GM23338 (cell line): Measurements from ENCODE around the gene CPD. TPM values are rescaled to one million over a fixed set of nuclear protein-coding genes. Genes with fewer than 3 reads are reported as not detected.

Source experiments
- ATAC-seq: fragments of 200-7000 bp; cut with Tn5 transposase; 3 replicates; pipeline ENCODE4 v1.9.1; 2020
- DNase-seq: peaks from one replicate; pipeline ENCODE4 v3.0.0-alpha.2; 2015; ENCODE audit warnings: low spot score
- H2AFZ ChIP-seq: fragments of 200-600 bp; sonication (generic); 2 replicates; pipeline ENCODE4 v1.8.0; 2016; ENCODE audit warnings: antibody characterized with exemption, mild to moderate bottlenecking, moderate library complexity
- H3F3A ChIP-seq: fragments of 200-600 bp; sonication (generic); replicated peaks from 2 replicates; pipeline ENCODE4 v1.8.0; 2017; ENCODE audit warnings: antibody characterized with exemption, mixed run types, low read depth
- H3K27ac ChIP-seq: fragments of 200-600 bp; sonication (generic); 2 replicates; pipeline ENCODE4 v1.6.1; 2016; ENCODE audit warnings: low read depth
- H3K27me3 ChIP-seq: fragments of 200-600 bp; sonication (generic); 2 replicates; pipeline ENCODE4 v1.8.0; 2016; ENCODE audit warnings: mild to moderate bottlenecking, mixed run types, moderate library complexity; ENCODE audit not compliant: insufficient read depth
- H3K36me3 ChIP-seq: fragments of 200-600 bp; sonication (generic); 2 replicates; pipeline ENCODE4 v1.8.0; 2016; ENCODE audit warnings: mild to moderate bottlenecking; ENCODE audit not compliant: insufficient read depth
- H3K4me1 ChIP-seq: fragments of 200-600 bp; sonication (generic); 2 replicates; pipeline ENCODE4 v1.8.0; 2016; ENCODE audit warnings: mild to moderate bottlenecking, moderate library complexity; ENCODE audit not compliant: insufficient read depth
- H3K4me2 ChIP-seq: fragments of 200-600 bp; sonication (generic); 2 replicates; pipeline ENCODE4 v1.7.1; 2017; ENCODE audit warnings: mixed run types
- H3K4me3 ChIP-seq: fragments of 200-600 bp; sonication (generic); 2 replicates; pipeline ENCODE4 v1.6.1; 2016; ENCODE audit warnings: mixed run types
- H3K79me2 ChIP-seq: fragments of 200-600 bp; sonication (generic); replicated peaks from 2 replicates; pipeline ENCODE4 v1.8.0; 2017; ENCODE audit warnings: mild to moderate bottlenecking; ENCODE audit not compliant: insufficient read depth
- H3K9me2 ChIP-seq: fragments of 200-600 bp; sonication (generic); 2 replicates; pipeline ENCODE4 v1.8.0; 2017; ENCODE audit not compliant: insufficient read depth
- H4K20me1 ChIP-seq: fragments of 200-600 bp; sonication (generic); replicated peaks from 2 replicates; pipeline ENCODE4 v1.8.0; 2017; ENCODE audit warnings: mild to moderate bottlenecking; ENCODE audit not compliant: insufficient read depth
- H3K27ac Mint-ChIP-seq: 2 replicates; pipeline ENCODE4 v1.8.0; 2020; ENCODE audit warnings: inconsistent platforms, mild to moderate bottlenecking, moderate library complexity, mixed read lengths
- H3K27me3 Mint-ChIP-seq: 3 replicates; pipeline ENCODE4 v1.8.0; 2022; ENCODE audit warnings: low read depth, mild to moderate bottlenecking, moderate library complexity, mixed read lengths, inconsistent platforms; ENCODE audit not compliant: insufficient read depth, poor library complexity
- H3K36me3 Mint-ChIP-seq: 3 replicates; pipeline ENCODE4 v1.8.0; 2021; ENCODE audit warnings: low read depth, mild to moderate bottlenecking, inconsistent platforms, moderate library complexity, mixed read lengths
- H3K4me1 Mint-ChIP-seq: 3 replicates; pipeline ENCODE4 v1.8.0; 2020; ENCODE audit warnings: mild to moderate bottlenecking, inconsistent platforms, mixed read lengths
- H3K4me3 Mint-ChIP-seq: 3 replicates; pipeline ENCODE4 v1.8.0; 2021; ENCODE audit warnings: moderate library complexity, mild to moderate bottlenecking, inconsistent platforms, mixed read lengths
- H3K9me3 Mint-ChIP-seq: 3 replicates; pipeline ENCODE4 v1.8.0; 2020; ENCODE audit warnings: moderate library complexity, mild to moderate bottlenecking, inconsistent platforms, mixed read lengths
- CREB1 ChIP-seq: fragments of 250-450 bp; sonication (Bioruptor Pico); IDR thresholded peaks from 2 replicates; pipeline ENCODE4 v1.5.0; 2020; ENCODE audit warnings: low read depth, mild to moderate bottlenecking, moderate library complexity
- EZH2 ChIP-seq: fragments of 200-600 bp; sonication (generic); IDR thresholded peaks from one replicate; pipeline ENCODE4 v1.8.0; 2017; ENCODE audit warnings: antibody characterized with exemption, mild to moderate bottlenecking, low read depth; ENCODE audit not compliant: unreplicated experiment
- EZH2phosphoT487 ChIP-seq: fragments of 200-600 bp; sonication (generic); IDR thresholded peaks from one replicate; pipeline ENCODE4 v1.8.1; 2018; ENCODE audit warnings: antibody characterized with exemption; ENCODE audit not compliant: unreplicated experiment
- JUNB ChIP-seq: IDR thresholded peaks from one replicate; pipeline ENCODE4 v1.6.1; 2016; ENCODE audit warnings: antibody characterized with exemption; ENCODE audit not compliant: unreplicated experiment
- NANOG ChIP-seq: IDR thresholded peaks from 2 replicates; pipeline ENCODE4 v1.6.1; 2016; ENCODE audit warnings: antibody characterized with exemption, borderline replicate concordance
- POLR2AphosphoS5 ChIP-seq: IDR thresholded peaks from 2 replicates; pipeline ENCODE4 v1.6.1; 2016; ENCODE audit warnings: antibody characterized with exemption, low read depth
- STAT1 ChIP-seq: IDR thresholded peaks from one replicate; pipeline ENCODE4 v1.6.1; 2016; ENCODE audit warnings: antibody characterized with exemption; ENCODE audit not compliant: unreplicated experiment
- ZNF114 ChIP-seq: fragments of 250-450 bp; sonication (Bioruptor Pico); IDR thresholded peaks from 2 replicates; pipeline ENCODE4 v1.5.0; 2020; ENCODE audit warnings: mild to moderate bottlenecking, moderate library complexity
- ZNF331 ChIP-seq: fragments of 250-450 bp; sonication (Bioruptor Pico); IDR thresholded peaks from 2 replicates; pipeline ENCODE4 v1.5.0; 2020; ENCODE audit warnings: low read depth, mild to moderate bottlenecking, moderate library complexity
- polyA plus RNA-seq: library from polyadenylated mRNA; unstranded; fragments of >200 nt; fragmentation: Nextera tagmentation; extraction: Ambion mirVana; gene quantifications from 2 replicates; pipeline ENCODE4 v1.2.1, GENCODE V29; 2016
- total RNA-seq: library from RNA; depleted of rRNA; stranded (reverse); fragments of >200 nt; shearing (Covaris generic); gene quantifications from 2 replicates; pipeline ENCODE4 v1.2.3, GENCODE V29; 2014
- TF ChIP-seq, protein P1 (sequence below), 2 experiments: fragments of 200-600 bp in 1 of 2; sonication (generic) in 1 of 2; conservative IDR thresholded peaks; 2 replicates each; pipeline versions ENCODE4 v1.5.1 to v1.6.1; 2016 to 2017; ENCODE audit warnings: antibody characterized with exemption in 2 of 2, low read depth in 2 of 2, mild to moderate bottlenecking in 2 of 2, moderate library complexity in 1 of 2
- TF ChIP-seq, protein P2 (sequence below): IDR thresholded peaks from one replicate; pipeline ENCODE4 v1.6.1; 2018; ENCODE audit warnings: antibody characterized with exemption; ENCODE audit not compliant: unreplicated experiment
- TF ChIP-seq, protein P3 (sequence below): fragments of 250-450 bp; sonication (Bioruptor Pico); IDR thresholded peaks from 2 replicates; pipeline ENCODE4 v1.5.0; 2020; ENCODE audit warnings: mild to moderate bottlenecking, moderate library complexity
- TF ChIP-seq, protein P4 (sequence below): IDR thresholded peaks from 2 replicates; pipeline ENCODE4 v1.6.1; 2016; ENCODE audit warnings: antibody characterized with exemption

Gene CPD
- total and polyA plus RNA-seq, 2 experiments from 2014 or later = 6.2 to 57.8 TPM

DNA sequence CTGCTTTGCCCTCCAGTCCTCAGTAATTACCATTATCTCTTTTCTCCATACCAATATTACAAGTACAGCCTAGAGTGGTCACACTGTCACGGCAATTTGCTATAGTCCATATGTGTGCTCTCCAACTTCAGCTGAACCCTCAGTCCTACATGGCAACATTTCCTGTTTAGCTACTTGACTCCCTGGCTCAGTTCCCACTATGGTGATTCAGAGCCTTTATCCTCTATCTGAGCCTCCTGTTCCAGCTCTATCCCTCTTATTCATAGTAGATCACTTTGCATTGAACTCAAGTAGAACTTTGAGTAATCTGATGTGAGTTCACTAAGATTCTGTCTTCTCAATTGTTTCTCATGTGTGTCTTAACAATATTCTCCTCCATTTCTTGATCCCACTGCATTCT is 54.8 kb downstream of the CPD start:
- DNase-seq (no peak), ATAC-seq (no peak)
- TF ChIP-seq ZNF331 (no peak), NANOG (no peak), ZNF114 (CRISPR knock-in tag) (no peak), JUNB (no peak), POLR2AphosphoS5 (no peak), EZH2 (no peak), CREB1 (no peak), EZH2phosphoT487 (no peak), STAT1 (no peak)
- TF ChIP-seq, protein P1, sequence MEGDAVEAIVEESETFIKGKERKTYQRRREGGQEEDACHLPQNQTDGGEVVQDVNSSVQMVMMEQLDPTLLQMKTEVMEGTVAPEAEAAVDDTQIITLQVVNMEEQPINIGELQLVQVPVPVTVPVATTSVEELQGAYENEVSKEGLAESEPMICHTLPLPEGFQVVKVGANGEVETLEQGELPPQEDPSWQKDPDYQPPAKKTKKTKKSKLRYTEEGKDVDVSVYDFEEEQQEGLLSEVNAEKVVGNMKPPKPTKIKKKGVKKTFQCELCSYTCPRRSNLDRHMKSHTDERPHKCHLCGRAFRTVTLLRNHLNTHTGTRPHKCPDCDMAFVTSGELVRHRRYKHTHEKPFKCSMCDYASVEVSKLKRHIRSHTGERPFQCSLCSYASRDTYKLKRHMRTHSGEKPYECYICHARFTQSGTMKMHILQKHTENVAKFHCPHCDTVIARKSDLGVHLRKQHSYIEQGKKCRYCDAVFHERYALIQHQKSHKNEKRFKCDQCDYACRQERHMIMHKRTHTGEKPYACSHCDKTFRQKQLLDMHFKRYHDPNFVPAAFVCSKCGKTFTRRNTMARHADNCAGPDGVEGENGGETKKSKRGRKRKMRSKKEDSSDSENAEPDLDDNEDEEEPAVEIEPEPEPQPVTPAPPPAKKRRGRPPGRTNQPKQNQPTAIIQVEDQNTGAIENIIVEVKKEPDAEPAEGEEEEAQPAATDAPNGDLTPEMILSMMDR (conservative IDR thresholded peaks at IDR 0.05; ENCODE audit: low read depth in 2 of 2) = no peak
- TF ChIP-seq, protein P2, sequence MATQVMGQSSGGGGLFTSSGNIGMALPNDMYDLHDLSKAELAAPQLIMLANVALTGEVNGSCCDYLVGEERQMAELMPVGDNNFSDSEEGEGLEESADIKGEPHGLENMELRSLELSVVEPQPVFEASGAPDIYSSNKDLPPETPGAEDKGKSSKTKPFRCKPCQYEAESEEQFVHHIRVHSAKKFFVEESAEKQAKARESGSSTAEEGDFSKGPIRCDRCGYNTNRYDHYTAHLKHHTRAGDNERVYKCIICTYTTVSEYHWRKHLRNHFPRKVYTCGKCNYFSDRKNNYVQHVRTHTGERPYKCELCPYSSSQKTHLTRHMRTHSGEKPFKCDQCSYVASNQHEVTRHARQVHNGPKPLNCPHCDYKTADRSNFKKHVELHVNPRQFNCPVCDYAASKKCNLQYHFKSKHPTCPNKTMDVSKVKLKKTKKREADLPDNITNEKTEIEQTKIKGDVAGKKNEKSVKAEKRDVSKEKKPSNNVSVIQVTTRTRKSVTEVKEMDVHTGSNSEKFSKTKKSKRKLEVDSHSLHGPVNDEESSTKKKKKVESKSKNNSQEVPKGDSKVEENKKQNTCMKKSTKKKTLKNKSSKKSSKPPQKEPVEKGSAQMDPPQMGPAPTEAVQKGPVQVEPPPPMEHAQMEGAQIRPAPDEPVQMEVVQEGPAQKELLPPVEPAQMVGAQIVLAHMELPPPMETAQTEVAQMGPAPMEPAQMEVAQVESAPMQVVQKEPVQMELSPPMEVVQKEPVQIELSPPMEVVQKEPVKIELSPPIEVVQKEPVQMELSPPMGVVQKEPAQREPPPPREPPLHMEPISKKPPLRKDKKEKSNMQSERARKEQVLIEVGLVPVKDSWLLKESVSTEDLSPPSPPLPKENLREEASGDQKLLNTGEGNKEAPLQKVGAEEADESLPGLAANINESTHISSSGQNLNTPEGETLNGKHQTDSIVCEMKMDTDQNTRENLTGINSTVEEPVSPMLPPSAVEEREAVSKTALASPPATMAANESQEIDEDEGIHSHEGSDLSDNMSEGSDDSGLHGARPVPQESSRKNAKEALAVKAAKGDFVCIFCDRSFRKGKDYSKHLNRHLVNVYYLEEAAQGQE = no peak
- TF ChIP-seq, protein P3, sequence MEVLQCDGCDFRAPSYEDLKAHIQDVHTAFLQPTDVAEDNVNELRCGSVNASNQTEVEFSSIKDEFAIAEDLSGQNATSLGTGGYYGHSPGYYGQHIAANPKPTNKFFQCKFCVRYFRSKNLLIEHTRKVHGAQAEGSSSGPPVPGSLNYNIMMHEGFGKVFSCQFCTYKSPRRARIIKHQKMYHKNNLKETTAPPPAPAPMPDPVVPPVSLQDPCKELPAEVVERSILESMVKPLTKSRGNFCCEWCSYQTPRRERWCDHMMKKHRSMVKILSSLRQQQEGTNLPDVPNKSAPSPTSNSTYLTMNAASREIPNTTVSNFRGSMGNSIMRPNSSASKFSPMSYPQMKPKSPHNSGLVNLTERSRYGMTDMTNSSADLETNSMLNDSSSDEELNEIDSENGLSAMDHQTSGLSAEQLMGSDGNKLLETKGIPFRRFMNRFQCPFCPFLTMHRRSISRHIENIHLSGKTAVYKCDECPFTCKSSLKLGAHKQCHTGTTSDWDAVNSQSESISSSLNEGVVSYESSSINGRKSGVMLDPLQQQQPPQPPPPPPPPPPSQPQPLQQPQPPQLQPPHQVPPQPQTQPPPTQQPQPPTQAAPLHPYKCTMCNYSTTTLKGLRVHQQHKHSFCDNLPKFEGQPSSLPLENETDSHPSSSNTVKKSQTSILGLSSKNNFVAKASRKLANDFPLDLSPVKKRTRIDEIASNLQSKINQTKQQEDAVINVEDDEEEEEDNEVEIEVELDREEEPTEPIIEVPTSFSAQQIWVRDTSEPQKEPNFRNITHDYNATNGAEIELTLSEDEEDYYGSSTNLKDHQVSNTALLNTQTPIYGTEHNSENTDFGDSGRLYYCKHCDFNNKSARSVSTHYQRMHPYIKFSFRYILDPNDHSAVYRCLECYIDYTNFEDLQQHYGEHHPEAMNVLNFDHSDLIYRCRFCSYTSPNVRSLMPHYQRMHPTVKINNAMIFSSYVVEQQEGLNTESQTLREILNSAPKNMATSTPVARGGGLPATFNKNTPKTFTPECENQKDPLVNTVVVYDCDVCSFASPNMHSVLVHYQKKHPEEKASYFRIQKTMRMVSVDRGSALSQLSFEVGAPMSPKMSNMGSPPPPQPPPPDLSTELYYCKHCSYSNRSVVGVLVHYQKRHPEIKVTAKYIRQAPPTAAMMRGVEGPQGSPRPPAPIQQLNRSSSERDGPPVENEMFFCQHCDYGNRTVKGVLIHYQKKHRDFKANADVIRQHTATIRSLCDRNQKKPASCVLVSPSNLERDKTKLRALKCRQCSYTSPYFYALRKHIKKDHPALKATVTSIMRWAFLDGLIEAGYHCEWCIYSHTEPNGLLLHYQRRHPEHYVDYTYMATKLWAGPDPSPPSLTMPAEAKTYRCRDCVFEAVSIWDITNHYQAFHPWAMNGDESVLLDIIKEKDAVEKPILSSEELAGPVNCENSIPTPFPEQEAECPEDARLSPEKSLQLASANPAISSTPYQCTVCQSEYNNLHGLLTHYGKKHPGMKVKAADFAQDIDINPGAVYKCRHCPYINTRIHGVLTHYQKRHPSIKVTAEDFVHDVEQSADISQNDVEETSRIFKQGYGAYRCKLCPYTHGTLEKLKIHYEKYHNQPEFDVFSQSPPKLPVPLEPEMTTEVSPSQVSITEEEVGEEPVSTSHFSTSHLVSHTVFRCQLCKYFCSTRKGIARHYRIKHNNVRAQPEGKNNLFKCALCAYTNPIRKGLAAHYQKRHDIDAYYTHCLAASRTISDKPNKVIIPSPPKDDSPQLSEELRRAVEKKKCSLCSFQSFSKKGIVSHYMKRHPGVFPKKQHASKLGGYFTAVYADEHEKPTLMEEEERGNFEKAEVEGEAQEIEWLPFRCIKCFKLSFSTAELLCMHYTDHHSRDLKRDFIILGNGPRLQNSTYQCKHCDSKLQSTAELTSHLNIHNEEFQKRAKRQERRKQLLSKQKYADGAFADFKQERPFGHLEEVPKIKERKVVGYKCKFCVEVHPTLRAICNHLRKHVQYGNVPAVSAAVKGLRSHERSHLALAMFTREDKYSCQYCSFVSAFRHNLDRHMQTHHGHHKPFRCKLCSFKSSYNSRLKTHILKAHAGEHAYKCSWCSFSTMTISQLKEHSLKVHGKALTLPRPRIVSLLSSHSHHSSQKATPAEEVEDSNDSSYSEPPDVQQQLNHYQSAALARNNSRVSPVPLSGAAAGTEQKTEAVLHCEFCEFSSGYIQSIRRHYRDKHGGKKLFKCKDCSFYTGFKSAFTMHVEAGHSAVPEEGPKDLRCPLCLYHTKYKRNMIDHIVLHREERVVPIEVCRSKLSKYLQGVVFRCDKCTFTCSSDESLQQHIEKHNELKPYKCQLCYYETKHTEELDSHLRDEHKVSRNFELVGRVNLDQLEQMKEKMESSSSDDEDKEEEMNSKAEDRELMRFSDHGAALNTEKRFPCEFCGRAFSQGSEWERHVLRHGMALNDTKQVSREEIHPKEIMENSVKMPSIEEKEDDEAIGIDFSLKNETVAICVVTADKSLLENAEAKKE = no peak
- TF ChIP-seq, protein P4, sequence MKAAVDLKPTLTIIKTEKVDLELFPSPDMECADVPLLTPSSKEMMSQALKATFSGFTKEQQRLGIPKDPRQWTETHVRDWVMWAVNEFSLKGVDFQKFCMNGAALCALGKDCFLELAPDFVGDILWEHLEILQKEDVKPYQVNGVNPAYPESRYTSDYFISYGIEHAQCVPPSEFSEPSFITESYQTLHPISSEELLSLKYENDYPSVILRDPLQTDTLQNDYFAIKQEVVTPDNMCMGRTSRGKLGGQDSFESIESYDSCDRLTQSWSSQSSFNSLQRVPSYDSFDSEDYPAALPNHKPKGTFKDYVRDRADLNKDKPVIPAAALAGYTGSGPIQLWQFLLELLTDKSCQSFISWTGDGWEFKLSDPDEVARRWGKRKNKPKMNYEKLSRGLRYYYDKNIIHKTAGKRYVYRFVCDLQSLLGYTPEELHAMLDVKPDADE = no peak
- Histone ChIP-seq H3K27ac (no peak overlapping the region), H2AFZ (no peak overlapping the region), H3K4me2 (no peak overlapping the region), H3K4me3 (no peak overlapping the region), H4K20me1 (no peaks in the 10 kb centered on the region), H3K27me3 (no peaks in the 10 kb centered on the region), H3F3A (no peaks in the 10 kb centered on the region), H3K79me2 (no peaks in the 10 kb centered on the region), H3K4me1 (no peaks in the 10 kb centered on the region), H3K36me3 (no peaks in the 10 kb centered on the region), H3K9me2 (no peaks in the 10 kb centered on the region)
- Mint-ChIP-seq H3K27ac (no peak overlapping the region), H3K9me3 (no peaks in the 10 kb centered on the region), H3K27me3 (no peaks in the 10 kb centered on the region), H3K36me3 (peaks cover 4% of the 10 kb centered on the region; the same call in 1 of the 3 replicates), H3K4me3 (no peak overlapping the region), H3K4me1 (no peaks in the 10 kb centered on the region)
